M059J (cell line): Measurements from ENCODE around the gene AUTS2. TPM values are rescaled to one million over a fixed set of nuclear protein-coding genes. Genes with fewer than 3 reads are reported as not detected.

ENCODE experiments used
- DNase-seq: peaks from one replicate; pipeline ENCODE4 v3.0.0-alpha.2; 2012; ENCODE audit warnings: low read depth
- total RNA-seq: library from RNA; depleted of rRNA; stranded (reverse); fragments of >200 nt; shearing (Covaris generic); gene quantifications from 2 replicates; pipeline ENCODE4 v1.2.3, GENCODE V29; 2014

The AUTS2 gene
- total RNA-seq, 1 experiment from 2014 or later: 6.9 TPM

DNA sequence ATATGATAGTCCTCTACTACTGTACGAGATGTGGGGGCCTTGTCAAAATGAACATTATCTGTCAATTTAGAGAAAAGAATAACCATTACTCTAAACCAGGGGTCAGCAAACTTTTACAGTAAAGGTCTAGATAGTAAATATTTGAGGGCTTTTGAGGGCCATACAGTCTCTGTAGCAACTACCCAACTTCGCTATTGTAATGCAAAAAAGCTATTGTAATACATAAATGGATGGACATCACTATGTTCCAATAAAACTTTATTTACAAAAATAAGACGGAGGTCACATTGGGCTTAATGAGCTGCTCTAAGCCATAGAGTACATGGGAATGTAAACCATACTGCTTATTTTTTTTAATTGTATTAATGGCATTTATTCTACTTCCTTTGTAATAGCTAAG is 1055.9 kb downstream of the AUTS2 start:
- DNase-seq: no peak

DNA sequence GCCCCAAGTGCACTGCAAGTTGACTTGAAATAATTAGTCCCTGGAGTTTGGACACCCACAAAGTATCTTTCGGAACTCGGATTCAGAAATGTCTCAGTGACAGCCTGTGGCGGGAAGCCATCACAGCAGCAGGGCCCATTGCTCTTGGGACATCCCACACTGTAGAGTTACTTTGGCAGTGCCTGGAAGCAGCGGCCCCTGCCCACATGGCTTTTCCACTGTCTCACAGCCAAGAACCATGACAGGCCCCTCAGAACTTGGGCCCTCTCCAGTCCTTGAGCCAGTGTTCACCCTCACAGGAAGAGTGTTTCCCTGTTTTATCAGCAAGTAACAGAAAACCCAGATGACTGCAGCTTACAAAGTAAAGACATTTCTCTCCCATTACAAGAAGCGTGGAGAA is 1056.7 kb downstream of the AUTS2 start:
- DNase-seq: no peak

GRCh38 chr7:70655694-70656093 is 1057.4 kb downstream of the AUTS2 start:
- DNase-seq: no peak

DNA sequence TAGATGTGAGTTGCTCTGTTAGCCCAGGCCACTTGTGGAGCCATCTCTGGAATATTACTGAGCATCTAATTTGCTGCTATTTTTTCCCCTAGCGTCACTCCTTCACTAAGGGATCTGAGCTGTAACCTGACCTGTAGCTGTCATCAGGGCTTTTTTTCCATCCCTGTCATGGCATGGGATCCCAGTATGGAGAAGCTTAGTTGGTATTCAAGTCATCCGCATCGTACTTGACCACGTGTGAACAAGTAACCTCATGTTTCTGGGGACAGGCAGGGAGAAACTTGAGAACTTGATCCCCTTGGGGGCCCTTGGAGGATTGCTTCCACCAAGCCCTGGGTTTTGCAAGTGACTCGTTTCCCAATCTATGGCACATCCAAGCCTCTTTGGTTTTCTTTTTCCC is 1059.3 kb downstream of the AUTS2 start:
- DNase-seq: no peak

DNA sequence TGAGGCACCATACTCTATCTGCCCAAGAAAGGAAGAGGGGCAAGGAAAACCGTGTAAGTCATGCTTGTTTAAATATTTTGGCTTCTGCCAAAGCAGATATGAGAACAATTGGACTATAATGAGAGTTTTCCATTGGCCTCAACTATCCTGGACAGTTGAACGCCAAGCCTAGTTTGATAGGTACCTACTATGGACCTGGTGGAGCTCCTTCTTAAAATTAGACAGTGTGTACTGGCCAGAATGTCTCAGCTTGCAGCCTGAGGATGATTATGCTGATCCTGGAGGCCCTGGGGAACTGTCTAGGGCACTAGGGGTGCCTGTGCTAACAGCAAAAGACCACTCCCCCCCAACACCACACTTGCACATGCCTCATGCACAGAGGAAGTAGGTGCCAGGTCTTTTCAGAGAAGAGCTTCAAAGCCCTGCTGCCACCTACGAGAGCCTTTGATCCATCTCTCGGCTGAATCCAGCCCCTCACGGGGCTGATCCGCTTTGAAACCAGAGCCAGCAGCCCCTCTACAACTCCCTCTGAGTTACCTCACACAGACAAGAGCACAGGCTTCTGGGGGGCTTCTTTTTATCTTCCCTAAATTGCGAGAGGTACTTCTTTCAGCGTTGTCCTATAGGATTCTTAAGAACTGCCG is 1059.8 kb downstream of the AUTS2 start:
- no peak for DNase-seq

- no peak for DNase-seq
These were observed 1061.0 kb downstream of the AUTS2 start for GRCh38 chr7:70659263-70659662.

DNA sequence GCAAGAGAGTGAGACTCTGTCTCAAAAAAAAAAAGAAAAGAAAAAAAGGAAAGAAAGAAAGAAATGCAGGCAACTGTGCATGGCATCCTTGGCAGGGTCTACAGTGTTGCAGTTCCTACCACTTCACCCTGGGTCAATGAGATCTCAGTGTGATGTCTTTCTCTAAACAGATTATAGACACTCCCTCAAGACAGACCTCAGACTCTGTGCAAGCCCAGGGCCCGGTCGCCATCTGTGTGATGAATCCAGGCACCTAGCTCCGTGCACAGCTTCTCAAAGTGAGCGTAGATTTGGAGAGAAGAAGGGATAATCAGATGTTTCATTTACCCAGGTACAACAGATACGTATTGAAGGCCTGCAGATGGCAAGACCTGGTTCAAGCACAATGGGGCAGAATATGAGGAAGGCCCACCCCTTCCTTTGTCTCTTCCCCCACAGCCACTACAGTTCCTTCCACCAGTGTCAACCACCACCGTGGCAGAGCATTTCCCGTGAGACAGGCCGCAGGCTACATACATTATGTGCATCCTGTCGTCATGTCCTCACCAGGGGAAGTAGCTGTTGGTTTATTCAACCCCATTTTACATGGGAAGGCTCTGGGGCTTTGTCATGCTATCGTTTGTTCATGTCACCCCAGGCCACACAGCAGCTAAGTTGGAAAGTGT is 1062.0 kb downstream of the AUTS2 start:
- DNase-seq: no peak

- DNase-seq: no peak
These were observed 1062.5 kb downstream of the AUTS2 start for GRCh38 chr7:70660819-70661191.

DNA sequence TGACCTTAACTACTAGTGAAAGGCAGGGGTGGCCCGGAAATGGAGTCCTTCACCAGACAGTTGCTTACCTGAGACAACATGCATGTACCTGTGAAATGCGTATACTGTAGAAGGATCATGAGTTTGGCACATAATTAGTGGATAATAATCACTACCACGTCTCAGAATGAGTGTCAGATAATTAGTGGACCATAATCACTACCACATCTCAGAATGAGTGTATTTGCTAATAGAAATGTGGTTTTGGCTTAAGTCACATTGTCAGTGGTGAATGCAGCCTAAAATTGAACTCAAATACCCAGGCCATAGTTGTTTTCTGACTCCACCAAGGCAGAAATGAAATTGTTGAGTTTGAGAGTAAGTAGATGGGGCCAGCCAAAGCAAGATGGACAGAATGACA is 1065.4 kb downstream of the AUTS2 start:
- DNase-seq: no peak

GRCh38 chr7:70665997-70666396 is 1067.7 kb downstream of the AUTS2 start:
- no peak for DNase-seq

DNA sequence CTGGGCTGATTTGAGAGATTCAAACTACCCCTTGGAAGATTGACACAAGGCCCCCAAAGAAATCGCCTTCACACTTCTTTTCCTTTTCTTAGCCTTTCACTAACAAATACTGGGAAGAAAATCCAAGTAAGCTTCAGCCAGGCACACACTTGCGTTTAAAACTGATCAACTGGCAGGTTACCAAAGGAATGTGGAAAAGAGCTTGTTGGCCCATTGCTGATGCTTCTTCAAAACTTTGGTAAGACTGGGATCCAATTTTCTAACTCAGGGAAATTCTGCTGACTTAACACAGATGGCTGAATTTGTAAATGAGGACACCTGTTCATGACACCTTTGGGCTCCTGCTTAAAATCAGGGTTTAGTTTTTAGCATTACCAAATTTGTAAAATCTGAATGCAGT is 1069.1 kb downstream of the AUTS2 start:
- no peak for DNase-seq

DNA sequence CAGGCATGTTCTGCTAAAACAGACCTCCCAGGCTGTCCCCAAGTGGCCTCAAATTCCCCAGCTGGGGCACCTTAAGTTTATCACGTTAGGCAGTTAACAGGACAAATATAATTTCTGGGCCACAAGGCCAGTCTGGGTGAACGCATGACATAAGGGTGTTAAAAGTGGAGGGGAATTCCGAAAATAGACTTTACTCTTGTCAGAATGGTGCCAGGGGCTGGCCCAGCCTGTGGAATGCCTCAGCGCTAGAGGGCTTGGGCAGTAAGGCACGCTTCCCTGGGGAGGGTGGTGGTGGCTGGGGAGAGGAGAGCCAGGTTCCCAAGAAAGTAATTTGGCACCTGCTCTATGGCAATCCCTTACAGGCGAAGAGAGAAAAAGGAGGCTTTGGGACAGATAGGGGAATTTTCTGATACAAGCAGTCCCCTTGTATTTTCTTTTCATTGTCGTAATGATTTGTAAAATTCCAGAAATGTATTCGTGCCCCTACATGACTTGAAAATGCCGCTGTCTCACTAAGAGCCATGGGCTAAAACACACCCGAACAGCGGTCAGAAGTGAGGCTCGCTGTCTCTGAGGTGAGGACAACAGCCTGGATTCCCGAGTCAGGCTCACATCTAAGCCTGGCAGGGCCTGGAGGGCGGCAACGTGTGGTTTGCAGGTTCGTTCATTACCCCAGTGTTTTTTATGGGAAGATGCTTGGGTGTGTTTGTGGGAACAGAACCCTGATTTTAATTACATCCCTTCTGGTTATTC is 1070.5 kb downstream of the AUTS2 start:
- DNase-seq: no peak

DNA sequence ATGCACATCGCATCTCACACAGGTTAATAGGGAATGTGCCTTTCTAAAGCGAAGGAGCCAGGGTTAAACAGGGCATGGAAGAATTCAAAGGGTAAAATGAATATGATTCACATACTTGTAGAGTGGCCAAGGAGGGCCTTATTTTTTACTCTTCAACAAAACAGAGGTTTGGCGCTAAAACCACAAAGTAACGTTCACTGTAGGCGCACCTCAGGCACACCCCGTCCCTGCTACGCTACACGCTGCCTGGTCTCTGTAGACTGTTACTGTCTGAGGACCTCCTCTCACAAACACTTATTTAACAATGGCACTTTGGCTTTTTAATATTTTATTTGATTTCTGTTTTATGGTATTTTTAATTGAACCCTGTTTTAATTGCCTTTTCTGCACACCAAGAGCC is 1071.6 kb downstream of the AUTS2 start:
- DNase-seq: no peak

DNA sequence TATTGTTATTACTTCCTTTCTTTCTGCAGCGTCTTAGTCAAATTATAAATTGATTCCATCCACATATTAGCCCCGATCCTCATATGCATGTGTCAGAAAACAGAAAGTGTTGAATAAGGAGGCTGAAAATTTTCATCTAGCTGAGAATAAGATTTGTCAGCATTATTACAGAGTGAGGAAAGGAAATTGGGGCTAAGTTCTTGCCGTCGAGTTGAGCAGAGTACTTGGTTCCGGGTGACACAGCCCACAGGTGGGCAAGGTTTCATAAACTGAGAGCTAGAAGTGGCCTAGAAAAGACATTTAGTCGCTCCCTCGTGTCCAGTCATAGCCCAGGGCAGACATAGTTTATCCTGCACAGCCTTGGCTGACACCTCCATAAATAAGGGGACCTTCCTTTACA is 1072.0 kb downstream of the AUTS2 start:
- no peak for DNase-seq

DNA sequence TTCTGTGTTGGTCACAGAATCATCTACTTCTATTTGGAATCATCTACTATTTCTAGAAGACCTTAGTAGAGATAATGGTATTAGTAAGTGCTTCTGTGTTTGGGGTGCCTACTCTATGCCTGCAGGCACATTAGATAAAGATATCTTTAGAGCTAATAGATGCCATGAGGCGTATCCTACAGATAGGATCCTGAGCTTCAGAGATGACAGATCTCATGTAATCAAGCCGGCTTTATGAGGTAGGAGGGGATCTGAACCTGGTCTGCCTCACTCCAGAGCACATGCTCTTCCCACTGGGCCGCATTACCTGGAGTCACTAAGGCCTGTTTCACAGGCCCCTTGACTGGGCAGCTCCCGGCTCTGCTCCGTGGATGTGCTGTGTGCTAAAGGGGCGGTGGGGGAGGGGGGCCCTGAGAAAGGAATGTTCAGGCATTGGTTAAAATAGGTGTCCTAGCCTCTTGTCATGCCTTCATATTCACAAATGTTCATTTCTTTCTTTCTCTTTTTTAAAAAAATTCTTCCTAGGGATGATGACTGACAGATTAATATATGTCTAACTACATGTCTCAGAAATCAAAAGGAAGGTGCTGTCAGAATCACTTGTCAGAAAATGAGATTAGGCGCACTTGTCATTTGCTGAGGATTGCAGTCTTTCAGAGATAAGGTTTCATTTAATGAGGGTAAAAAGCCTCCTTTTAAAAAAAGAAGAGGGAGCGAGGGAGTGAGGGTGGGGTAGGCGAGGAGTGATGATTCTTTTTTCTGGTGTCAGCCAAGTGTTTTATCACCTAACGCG is 1075.7 kb downstream of the AUTS2 start:
- no peak for DNase-seq

DNA sequence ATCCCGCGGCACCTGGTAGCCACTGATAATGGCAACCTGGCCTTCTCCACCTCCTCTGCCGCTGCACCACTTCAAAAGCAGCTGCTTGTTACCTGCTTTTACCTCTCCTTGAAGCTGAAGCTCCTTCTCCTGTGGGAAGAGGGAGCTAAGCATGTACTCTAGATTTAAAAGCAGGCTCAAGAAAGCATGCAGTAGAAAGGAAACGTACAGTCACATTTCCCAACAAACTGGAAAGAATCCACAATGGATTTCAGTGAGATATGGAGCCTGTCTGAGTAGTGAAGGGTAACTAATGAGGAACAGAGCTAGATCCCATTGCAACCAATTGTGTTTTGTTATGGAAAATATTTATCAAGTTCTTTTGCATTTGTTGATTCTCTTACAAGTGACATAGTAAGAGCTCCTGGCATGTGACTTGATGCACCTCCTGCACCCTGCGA is 1076.3 kb downstream of the AUTS2 start:
- DNase-seq: no peak

DNA sequence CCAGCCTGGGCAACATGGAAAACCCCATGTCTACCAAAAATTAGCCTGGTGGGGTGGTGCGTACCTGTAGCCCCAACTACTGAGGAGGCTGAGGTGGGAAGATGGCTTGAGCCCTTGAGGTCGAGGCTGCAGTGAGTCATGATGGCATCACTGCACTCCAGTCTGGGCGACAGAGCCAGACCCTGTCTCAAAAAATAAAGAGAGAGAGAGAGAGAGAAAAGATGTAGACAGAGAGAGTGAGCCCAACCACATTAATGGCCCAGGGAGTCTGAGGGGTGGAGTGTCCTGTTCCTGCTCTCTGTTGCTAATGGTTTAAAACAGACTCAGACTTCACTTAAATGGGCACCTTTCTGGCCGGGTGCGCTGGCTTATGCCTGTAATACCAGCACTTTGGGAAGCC is 1078.0 kb downstream of the AUTS2 start:
- peak; percentile 55 for DNase-seq

- peak; percentile 87 for DNase-seq
These were observed 1080.5 kb downstream of the AUTS2 start for GRCh38 chr7:70678621-70679251.

GRCh38 chr7:70679661-70680060 is 1081.4 kb downstream of the AUTS2 start:
- DNase-seq: peak; percentile 28

DNA sequence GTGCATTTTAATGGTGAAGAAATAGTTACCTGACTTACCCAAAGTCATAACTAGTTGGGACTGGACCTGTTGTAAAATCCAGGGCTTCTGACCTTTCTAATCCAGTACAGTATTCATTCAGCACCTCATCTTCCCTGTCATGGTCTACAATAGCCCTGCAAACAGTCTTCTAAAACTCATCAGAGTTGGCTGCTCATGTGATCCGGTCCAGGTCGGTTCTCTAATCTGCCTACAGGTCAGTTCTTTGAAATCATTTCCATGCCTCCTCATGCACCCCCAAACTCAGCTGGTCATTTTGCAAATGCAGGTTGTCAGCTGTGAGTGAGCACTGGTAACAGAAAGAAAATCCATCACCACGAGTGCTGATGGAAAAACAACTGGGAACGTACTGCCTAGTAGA is 1082.0 kb downstream of the AUTS2 start:
- no peak for DNase-seq

- DNase-seq: no peak
These were observed 1082.6 kb downstream of the AUTS2 start for GRCh38 chr7:70680743-70681468.
